IMR-90 (cell line): ENCODE results near the gene AGAP1.

ENCODE experiments used
- BHLHE40 ChIP-seq: fragments of 150-350 bp; IDR thresholded peaks from 2 replicates; pipeline ENCODE4 v1.6.1; 2016; ENCODE audit warnings: mild to moderate bottlenecking, low read depth, low read length
- CTCF ChIP-seq: conservative IDR thresholded peaks from 2 replicates; pipeline ENCODE4 v1.5.1; 2012; ENCODE audit warnings: mild to moderate bottlenecking, low read depth, low read length, improper control_type of control experiment
- ELK1 ChIP-seq: fragments of 150-350 bp; IDR thresholded peaks from 2 replicates; pipeline ENCODE4 v1.6.1; 2016; ENCODE audit warnings: low read depth, mild to moderate bottlenecking, low read length, moderate library complexity, borderline replicate concordance
- MXI1 ChIP-seq: IDR thresholded peaks from 2 replicates; pipeline ENCODE4 v1.6.1; 2012; ENCODE audit warnings: low read depth, mild to moderate bottlenecking, low read length, moderate library complexity, borderline replicate concordance

GRCh38 chr2:235542733-235543127 lies 48.9 kb downstream of the AGAP1 start:
- no peak for TF ChIP-seq CTCF
- TF ChIP-seq ELK1, result no peak
- no peak for TF ChIP-seq BHLHE40
- no peak for TF ChIP-seq MXI1
